Peyer's patch (tissue), 4 donors: ENCODE results near the gene KSR2. TPM values are rescaled to one million over a fixed set of nuclear protein-coding genes. Genes with fewer than 3 reads are reported as not detected.
A peak's percentile ranks its signal among the peaks of the same experiment; 100 is the strongest.

Source experiments
- DNase-seq, 3 donors: peaks; one replicate each; pipeline ENCODE4 v3.0.0-alpha.2; 2017 to 2019
- H3K27ac ChIP-seq, 4 donors: fragments of 200-600 bp; sonication (generic); one replicate each; pipeline ENCODE4 v1.5.1; 2016 to 2019
- H3K27me3 ChIP-seq, 2 donors: fragments of 200-600 bp; sonication (generic); one replicate each; pipeline ENCODE4 v1.5.1; 2019
- H3K36me3 ChIP-seq, 3 donors: fragments of 200-600 bp; sonication (generic); one replicate each; pipeline ENCODE4 v1.5.1; 2016 to 2019
- H3K4me1 ChIP-seq, 4 donors: fragments of 200-600 bp; sonication (generic); one replicate each; pipeline ENCODE4 v1.5.1; 2016 to 2019
- H3K4me3 ChIP-seq, 4 donors: fragments of 200-600 bp; sonication (generic); 1 replicate in 3 of 4; 2 replicates in 1 of 4; pipeline ENCODE4 v1.5.1; 2016 to 2019; ENCODE audit warnings: mild to moderate bottlenecking in 1 of 4
- H3K9me3 ChIP-seq, 4 donors: fragments of 200-600 bp; sonication (generic); one replicate each; pipeline ENCODE4 v1.5.1; 2016 to 2019; ENCODE audit warnings: mild to moderate bottlenecking in 1 of 4
- POLR2A ChIP-seq, 2 donors: fragments of 450-650 bp; IDR thresholded peaks; one replicate each; pipeline ENCODE4 v1.5.1; 2017; ENCODE audit warnings: antibody characterized with exemption in 2 of 2, mild to moderate bottlenecking in 2 of 2, moderate library complexity in 2 of 2
- total RNA-seq, 4 donors: library from RNA; depleted of rRNA; stranded (reverse); fragments of >200 nt; gene quantifications; one replicate each; pipeline ENCODE4 v1.1.0, GENCODE V29; 2016
- TF ChIP-seq, protein P1 (sequence below), 6 experiments: fragments of 450-650 bp in 4 of 6; fragments of 200-600 bp in 2 of 6; sonication (generic) in 1 of 6; IDR thresholded peaks; one replicate each; pipeline ENCODE4 v1.5.1; 2017 to 2019; ENCODE audit warnings: antibody characterized with exemption in 6 of 6, mild to moderate bottlenecking in 3 of 6, moderate library complexity in 1 of 6

Gene KSR2
- total RNA-seq, 4 donors from 2014 or later, result 0.27 to 0.53 (median 0.28) TPM; not detected in 1

GRCh38 chr12:117476341-117476740 lies 492.4 kb downstream of the KSR2 start:
- no peak overlapping the region for H3K4me3 ChIP-seq
- no peaks in the 10 kb centered on the region for H3K27me3 ChIP-seq
- no peak overlapping the region for H3K27ac ChIP-seq
- TF ChIP-seq, protein P1, sequence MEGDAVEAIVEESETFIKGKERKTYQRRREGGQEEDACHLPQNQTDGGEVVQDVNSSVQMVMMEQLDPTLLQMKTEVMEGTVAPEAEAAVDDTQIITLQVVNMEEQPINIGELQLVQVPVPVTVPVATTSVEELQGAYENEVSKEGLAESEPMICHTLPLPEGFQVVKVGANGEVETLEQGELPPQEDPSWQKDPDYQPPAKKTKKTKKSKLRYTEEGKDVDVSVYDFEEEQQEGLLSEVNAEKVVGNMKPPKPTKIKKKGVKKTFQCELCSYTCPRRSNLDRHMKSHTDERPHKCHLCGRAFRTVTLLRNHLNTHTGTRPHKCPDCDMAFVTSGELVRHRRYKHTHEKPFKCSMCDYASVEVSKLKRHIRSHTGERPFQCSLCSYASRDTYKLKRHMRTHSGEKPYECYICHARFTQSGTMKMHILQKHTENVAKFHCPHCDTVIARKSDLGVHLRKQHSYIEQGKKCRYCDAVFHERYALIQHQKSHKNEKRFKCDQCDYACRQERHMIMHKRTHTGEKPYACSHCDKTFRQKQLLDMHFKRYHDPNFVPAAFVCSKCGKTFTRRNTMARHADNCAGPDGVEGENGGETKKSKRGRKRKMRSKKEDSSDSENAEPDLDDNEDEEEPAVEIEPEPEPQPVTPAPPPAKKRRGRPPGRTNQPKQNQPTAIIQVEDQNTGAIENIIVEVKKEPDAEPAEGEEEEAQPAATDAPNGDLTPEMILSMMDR (IDR thresholded peaks at IDR 0.05), result no peak
- TF ChIP-seq POLR2A (IDR thresholded peaks at IDR 0.05), result no peak
- DNase-seq, result no peak
- H3K36me3 ChIP-seq, result no peaks in the 10 kb centered on the region
- H3K9me3 ChIP-seq, result no peaks in the 10 kb centered on the region
- H3K4me1 ChIP-seq, result no peaks in the 10 kb centered on the region

- no peaks in the 10 kb centered on the region for H3K27me3 ChIP-seq
- H3K9me3 ChIP-seq, result peaks cover 0 to 5% (median 0%) of the 10 kb centered on the region in 4 donors
- no peak overlapping the region for H3K4me3 ChIP-seq
- H3K27ac ChIP-seq, result no peak overlapping the region
- no peaks in the 10 kb centered on the region for H3K36me3 ChIP-seq
- TF ChIP-seq, protein P1 (IDR thresholded peaks at IDR 0.05), result no peak
- TF ChIP-seq POLR2A (IDR thresholded peaks at IDR 0.05), result no peak
- DNase-seq, result no peak
- H3K4me1 ChIP-seq, result no peaks in the 10 kb centered on the region
Observed at GRCh38 chr12:117473856-117474255, 494.9 kb downstream of the KSR2 start.

GRCh38 chr12:117472983-117473382 lies 495.8 kb downstream of the KSR2 start:
- Histone ChIP-seq H3K27me3 (no peaks in the 10 kb centered on the region), H3K4me3 (no peak overlapping the region), H3K9me3 (peaks cover 0 to 5% (median 0%) of the 10 kb centered on the region in 4 donors), H3K4me1 (no peaks in the 10 kb centered on the region), H3K27ac (no peak overlapping the region), H3K36me3 (no peaks in the 10 kb centered on the region)
- DNase-seq, result no peak
- no peak for TF ChIP-seq POLR2A (IDR thresholded peaks at IDR 0.05)
- TF ChIP-seq, protein P1 (IDR thresholded peaks at IDR 0.05), result peak in 1 of 6 experiments; percentile 26

DNA sequence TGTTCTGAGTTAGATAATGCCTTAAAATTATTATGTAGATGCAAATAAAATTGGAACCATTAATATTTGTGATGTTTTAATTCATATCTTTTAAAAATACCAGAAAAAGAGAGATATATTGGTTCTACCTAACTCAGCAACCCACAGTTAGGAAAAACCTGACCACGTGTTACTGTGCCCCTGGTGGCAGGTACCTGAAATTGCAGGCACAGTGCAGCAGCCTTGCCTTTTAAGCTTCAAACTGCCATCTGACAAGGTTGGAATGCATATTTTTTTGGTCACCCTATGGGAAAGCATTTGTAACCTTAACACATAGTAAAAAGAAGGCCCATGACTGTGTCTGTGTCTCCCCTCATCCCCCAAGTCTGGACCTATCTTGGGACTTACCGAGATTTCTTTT lies 498.0 kb downstream of the KSR2 start:
- DNase-seq, result no peak
- H3K4me1 ChIP-seq, result no peaks in the 10 kb centered on the region
- TF ChIP-seq, protein P1 (IDR thresholded peaks at IDR 0.05), result peak in 3 of 6 experiments; percentile 35 to 42 (median 37)
- no peak for TF ChIP-seq POLR2A (IDR thresholded peaks at IDR 0.05)
- H3K27me3 ChIP-seq, result no peaks in the 10 kb centered on the region
- H3K27ac ChIP-seq, result no peak overlapping the region
- no peak overlapping the region for H3K4me3 ChIP-seq
- H3K36me3 ChIP-seq, result no peaks in the 10 kb centered on the region
- H3K9me3 ChIP-seq, result peaks cover 0 to 5% (median 0%) of the 10 kb centered on the region in 4 donors

DNA sequence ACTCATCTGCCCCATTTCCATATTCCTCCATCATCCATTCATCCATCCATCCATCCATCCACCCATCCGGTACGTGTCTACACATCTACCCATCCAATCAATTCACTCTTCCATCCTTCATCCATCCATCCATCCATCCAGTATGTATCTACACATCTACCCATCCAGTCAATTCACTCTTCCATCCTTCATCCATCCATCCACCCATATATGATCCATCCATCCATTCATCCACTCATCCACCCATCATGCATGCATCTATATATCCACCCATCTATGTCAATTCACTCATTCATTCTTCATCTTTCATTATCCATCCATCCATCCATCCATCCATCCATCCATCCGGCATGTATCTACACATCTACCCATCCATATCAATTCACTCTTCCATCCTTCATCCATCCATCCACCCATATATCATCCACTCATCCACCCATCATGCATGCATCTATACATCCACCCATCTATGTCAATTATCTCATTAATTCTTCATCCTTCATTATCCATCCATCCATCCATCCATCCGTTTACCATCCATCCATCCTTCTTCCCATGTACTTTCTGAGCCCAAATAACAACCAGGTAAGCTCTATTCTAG lies 498.8 kb downstream of the KSR2 start:
- TF ChIP-seq, protein P1 (IDR thresholded peaks at IDR 0.05), result no peak
- TF ChIP-seq POLR2A (IDR thresholded peaks at IDR 0.05), result no peak
- Histone ChIP-seq H3K9me3 (peaks cover 0 to 5% (median 0%) of the 10 kb centered on the region in 4 donors), H3K27me3 (no peaks in the 10 kb centered on the region), H3K36me3 (no peaks in the 10 kb centered on the region), H3K4me3 (no peak overlapping the region), H3K4me1 (no peaks in the 10 kb centered on the region), H3K27ac (no peak overlapping the region)
- DNase-seq, result no peak
